Endometrium (tissue), 2 donors: ENCODE measurements around the gene ADAMTS8.

Source experiments
- FAIRE-seq: peaks from 2 replicates; lab custom pipeline; 2012; peaks lifted over from hg19 to GRCh38; lab: Jason Lieb, UNC
- donor health status: control.
- donor health status: control.

Gene ADAMTS8

GRCh38 chr11:130397780-130398179 lies 30.6 kb downstream of the ADAMTS8 start:
- no peak for FAIRE-seq

DNA sequence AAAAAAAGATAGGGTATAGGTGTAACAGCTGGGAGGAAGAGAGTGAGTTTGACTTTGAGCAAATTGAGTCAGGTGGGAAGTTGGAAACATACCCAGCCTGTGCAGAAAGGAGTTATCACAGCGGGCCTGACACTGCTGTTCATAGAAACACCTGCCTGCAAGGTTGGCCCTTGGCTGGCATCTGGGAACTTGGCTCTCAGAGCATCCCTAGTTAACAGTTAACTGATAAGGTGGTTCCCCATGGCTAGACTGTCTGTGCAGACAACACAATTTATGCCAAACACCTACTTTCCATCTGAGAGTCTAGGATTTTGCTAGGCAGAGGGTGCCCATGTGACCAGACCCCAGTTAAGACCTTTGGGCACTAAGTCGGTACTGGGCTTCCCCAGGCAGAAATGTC lies 31.4 kb downstream of the ADAMTS8 start:
- no peak for FAIRE-seq

- no peak for FAIRE-seq
Measured at GRCh38 chr11:130394615-130395014, 33.8 kb downstream of the ADAMTS8 start.

DNA sequence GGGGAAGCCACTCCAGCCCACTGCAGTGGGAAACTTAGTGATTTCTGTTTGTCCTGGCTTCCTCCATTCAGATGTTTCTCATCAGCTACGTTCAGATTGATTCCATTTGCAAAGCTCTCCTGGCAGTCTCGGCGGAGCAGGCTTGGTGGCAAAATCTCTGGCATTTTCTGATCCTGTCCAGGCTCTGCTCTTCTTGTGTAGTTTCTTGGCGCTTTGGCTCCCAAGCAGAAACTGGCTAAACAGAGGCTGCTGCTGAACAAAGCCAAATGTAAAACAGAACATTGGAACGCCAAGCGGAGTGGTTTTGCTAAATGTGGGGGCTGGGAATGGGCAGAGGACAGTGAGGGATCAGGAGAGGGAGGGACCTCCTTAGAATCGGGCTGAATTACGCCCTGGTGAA lies 36.7 kb downstream of the ADAMTS8 start:
- FAIRE-seq: no peak

GRCh38 chr11:130390071-130390758 lies 38.2 kb downstream of the ADAMTS8 start:
- peak; percentile 64 for FAIRE-seq

GRCh38 chr11:130389335-130389935 lies 39.0 kb downstream of the ADAMTS8 start:
- FAIRE-seq: no peak

GRCh38 chr11:130388607-130389205 lies 39.7 kb downstream of the ADAMTS8 start:
- no peak for FAIRE-seq

DNA sequence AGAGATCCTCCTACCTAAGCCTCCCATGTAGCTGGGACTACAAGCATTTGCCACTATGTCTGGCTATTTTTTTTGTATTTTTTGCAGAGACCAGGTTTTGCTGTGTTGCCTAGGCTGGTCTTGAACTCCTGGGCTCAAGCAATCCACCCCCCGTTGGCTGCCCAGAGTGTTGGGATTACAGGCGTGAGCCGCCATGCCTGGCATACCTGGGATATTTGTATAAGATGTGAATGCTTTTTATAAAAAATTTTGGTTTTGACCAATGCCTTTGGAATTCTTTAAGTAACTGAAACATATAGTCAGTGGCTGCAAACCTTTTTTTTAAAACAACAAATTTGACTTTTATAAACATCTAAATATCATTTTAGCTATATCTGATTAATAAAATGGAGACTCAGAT lies 42.4 kb downstream of the ADAMTS8 start:
- no peak for FAIRE-seq

DNA sequence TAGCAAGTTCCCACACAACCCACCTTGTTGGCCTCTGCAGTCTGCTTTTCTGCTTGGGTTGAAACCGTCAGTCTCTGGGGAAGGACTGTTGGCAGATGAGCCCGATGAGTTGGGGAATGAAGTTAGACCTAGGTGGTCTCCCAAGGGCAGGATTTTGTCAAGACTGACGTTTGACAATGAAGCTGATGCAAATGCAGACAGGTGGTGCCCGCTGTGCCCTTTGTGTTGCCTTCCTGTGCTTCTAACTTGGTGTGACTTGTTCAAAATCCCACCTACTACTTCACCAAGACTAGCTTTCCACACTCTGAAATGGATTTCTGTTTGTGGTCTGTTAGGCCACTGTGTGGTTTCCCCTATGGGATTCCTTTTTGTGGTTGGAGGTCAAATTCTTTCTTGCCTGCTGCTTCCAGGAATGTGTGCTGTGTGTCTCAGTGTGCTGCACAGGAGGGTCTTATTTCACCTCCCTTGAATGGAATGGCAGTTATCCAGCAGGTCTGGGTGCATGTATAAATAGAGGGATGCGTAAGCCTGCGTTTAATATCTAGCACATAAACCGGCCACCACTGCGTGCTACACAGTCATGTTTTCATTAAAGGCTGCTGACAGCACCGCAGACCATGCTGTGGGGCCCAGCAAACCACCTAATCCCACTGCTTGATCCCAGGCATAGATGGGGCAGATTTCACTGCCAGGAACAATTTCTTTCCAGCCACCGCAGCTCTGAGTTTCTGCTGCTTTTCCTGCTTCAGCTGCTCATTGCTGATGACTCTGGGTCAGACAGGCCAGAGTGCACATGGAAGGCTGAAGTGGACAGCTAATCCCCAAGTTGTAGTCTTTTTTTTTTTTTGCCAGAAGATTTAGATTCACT lies 44.8 kb downstream of the ADAMTS8 start:
- FAIRE-seq: no peak

DNA sequence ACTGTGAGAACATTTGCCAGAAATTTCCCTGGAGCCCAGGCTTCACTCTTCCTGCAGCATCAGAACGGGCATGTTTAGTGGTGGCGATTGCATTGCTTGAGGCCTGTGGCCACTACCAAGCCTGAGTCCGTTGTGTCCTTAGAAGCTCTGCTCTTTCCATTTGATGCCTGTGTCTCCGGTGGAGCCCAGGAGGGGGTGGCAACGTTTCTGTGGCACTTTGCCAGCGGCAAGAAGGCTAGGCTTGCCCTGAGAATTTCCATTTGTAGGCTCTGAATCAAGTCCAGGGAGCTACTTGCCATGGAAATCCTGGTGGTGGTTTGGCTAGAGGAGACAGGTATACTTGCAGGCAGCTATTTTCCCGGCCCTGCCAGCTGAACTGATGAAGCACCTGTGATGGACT lies 47.1 kb downstream of the ADAMTS8 start:
- FAIRE-seq: no peak

DNA sequence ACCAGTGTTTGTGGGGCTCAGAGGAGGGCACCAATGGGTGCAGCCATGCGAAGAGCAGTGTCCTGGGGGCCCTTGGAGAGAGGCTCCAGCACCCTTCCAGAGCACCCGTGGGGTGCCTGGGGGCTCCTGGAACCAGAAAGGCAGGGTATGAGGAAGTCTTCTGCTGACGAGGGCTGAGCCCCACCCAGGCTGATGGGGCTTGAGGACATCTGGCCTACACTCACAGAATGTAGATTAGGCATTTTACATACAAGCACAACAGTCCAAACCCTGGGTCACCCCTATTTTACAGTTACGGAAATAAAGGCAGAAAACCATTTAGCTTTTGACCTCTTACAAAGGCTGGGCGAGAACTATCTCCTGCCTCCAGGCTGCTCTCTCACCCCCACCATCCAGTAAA lies 47.6 kb downstream of the ADAMTS8 start:
- no peak for FAIRE-seq

DNA sequence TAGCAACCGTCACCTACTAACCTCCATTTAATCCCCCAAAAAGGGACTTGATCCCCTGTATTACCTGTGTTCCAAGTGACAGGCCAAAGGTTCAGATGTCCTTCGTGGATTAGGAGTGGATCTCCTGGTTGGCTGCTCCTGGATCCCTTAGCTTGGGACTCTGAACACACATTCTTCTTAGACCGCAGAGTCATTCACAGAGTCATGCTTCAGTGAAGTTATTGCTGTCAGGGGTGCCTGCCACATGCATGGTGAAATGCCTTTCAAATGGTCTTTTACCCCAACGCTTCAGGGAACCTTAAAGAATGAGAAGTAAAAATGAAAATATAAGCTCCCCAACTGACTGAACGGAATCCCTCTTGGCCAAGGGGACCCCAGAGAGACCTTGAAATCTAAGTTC lies 49.1 kb downstream of the ADAMTS8 start:
- FAIRE-seq: no peak

DNA sequence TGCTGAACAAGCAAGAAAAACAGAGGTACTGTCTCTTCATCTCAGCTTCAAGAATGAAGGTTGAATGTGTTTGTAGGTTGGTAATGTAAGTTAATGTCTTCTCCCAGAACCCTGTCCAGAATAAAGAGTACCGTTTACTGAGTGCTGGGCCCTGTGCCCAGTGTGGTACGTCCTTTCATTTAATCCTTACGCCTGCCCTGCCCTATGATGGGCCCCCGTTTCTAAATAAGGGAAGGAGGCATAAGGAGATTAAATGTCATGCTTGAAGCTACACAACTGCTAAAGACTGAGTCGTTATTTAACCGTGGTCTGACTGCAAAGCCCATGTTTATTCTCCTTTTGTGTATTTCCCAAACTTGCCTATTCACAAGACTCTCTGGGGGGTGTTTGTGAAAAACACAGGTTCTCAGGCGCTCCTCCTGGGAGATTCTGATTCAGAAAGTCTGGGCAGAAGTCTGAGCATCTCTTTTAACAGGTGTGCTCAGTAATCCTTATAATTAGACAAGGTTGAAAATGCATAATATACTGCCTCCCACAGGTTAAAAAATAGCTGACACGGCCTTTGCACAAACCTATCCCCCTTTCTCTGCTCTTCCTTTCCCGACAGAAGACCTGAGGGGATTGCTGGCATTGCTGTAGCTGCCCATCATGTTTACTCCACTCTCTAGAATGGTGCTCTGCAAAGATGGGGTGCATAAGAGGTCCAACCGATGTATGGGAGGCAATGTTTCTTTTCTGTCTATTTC lies 57.4 kb downstream of the ADAMTS8 start:
- no peak for FAIRE-seq

DNA sequence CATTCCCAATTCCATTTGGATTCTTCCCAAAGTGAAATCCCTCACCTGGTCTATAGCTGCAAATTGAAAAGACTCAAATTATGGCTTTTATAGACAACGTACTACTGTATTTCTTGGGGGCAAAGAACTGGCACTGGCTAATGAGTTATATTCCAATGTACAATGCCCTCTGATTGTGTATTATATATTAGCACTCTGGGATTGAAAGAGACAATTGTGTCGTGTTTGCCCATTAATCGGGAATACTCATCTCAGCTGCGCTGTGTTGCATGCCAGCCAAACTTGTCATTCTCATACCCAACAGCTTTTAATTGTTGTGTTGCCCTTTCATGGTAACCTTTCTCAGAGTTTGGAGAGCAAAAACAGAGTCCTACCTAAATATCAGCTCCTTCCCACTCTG lies 58.7 kb downstream of the ADAMTS8 start:
- no peak for FAIRE-seq

GRCh38 chr11:130369141-130369691 lies 59.2 kb downstream of the ADAMTS8 start:
- no peak for FAIRE-seq

GRCh38 chr11:130359419-130359818 lies 69.0 kb downstream of the ADAMTS8 start:
- no peak for FAIRE-seq

DNA sequence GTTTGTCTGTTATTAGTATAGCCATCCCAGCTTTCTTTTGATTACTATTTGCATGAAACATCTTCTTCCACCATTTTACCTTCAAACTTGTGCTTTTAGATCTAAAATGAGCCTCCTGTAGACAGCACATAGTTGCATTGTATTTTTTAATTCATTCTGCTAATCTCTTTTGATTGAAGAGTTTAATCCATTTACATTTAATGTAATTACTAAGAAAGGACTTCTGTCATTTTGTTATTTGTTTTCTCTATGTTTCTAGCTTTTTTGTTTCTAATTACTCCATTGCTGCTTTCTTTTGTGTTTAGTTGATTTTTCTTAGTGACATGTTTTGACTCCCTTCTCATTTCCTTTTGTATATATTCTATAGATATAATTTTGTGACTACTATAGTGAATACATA lies 70.0 kb downstream of the ADAMTS8 start:
- FAIRE-seq: no peak
